Sigmoid colon (tissue), 4 donors: ENCODE results near the gene NFIB.

Experiments
- CTCF ChIP-seq, 4 experiments: fragments of 450-650 bp in 3 of 4; fragments of 200-600 bp in 1 of 4; IDR thresholded peaks; one replicate each; pipeline ENCODE4 v1.5.1; 2016 to 2019; ENCODE audit warnings: antibody characterized with exemption in 4 of 4, mild to moderate bottlenecking in 3 of 4, moderate library complexity in 2 of 4
- POLR2A ChIP-seq, 2 donors: fragments of 450-650 bp; IDR thresholded peaks; one replicate each; pipeline ENCODE4 v1.6.1; 2016; ENCODE audit warnings: antibody characterized with exemption in 2 of 2, mild to moderate bottlenecking in 2 of 2, moderate library complexity in 2 of 2
- POLR2AphosphoS5 ChIP-seq, 4 donors: sonication (generic); formaldehyde crosslinking; IDR thresholded peaks; one replicate each; pipeline ENCODE4 v1.6.1; 2017; ENCODE audit warnings: antibody characterized with exemption in 4 of 4

DNA sequence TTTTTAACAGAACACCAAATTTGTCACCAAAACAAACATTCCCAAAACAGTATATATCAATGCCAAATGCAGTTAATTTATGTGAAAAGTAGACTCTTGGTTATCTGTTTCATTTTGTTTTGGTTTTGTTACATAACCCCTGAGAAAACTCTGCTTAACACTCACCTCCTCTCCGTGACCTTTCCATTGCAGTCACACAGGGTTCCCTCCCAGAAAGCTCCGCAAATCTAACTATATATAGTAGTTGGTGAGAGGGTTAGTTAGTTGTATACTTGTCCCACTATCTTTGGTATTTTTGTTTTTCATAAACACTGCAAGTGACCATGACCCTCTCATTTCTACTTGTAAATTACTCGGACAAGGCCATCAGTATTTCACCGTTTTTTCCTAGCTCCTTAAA is 25.5 kb downstream of the NFIB start:
- TF ChIP-seq CTCF (IDR thresholded peaks at IDR 0.05) (no peak), POLR2A (IDR thresholded peaks at IDR 0.05) (no peak), POLR2AphosphoS5 (IDR thresholded peaks at IDR 0.05) (no peak)
